ENCODE measurements around the gene SYNCRIP. TPM values are rescaled to one million over a fixed set of nuclear protein-coding genes. Genes with fewer than 3 reads are reported as not detected.

Gene SYNCRIP
- total RNA-seq: 10 to 100 TPM; 27.8 to 41.7 TPM
- polyA plus RNA-seq: 10 to 100 TPM; 30.0 to 30.9 TPM

GRCh38 chr6:85642774-85643536 lies at the start of gene SYNCRIP:
Gene SYNCRIP (minus strand): TSS chr6:85642886. CDS start chr6:85641439, 1,447 bp downstream.
- H3K4me3 ChIP-seq (ENCODE audit: low read depth in 1 of 3, low read length in 3 of 3): peak within 1 kb of the TSS; percentile 79 to 97 (median 96)
- H3K36me3 ChIP-seq (ENCODE audit: control insufficient read depth in 4 of 4, insufficient read depth in 3 of 4, low read depth in 1 of 4, low read length in 3 of 4): peaks cover 2 to 13% (median 6%) of the 10 kb centered on the region in 4 donors
- H3K27ac ChIP-seq (ENCODE audit: low read depth in 1 of 2, low read length in 2 of 2): peak within 1 kb of the TSS; percentile 99 to 100
- peaks cover 1 to 18% (median 11%) of the 10 kb centered on the region in 4 donors for H3K4me1 ChIP-seq (ENCODE audit: control insufficient read depth in 4 of 4, insufficient read depth in 4 of 4, low read length in 3 of 4)
- peak within 1 kb of the TSS; percentile 91 to 94 for H3K9ac ChIP-seq (ENCODE audit: low read depth in 1 of 2, low read length in 2 of 2)
- H3K9me3 ChIP-seq (ENCODE audit: control insufficient read depth in 4 of 4, low read length in 3 of 4): no peaks in the 10 kb centered on the region
- no peak for TF ChIP-seq MAX (IDR thresholded peaks at IDR 0.05)
- peak; percentile 28 for TF ChIP-seq FOXA1 (IDR thresholded peaks at IDR 0.05)
- no peak for TF ChIP-seq NR2F2 (IDR thresholded peaks at IDR 0.05)
- no peak for TF ChIP-seq ATF3 (IDR thresholded peaks at IDR 0.05)
- no peak for TF ChIP-seq FOXA2 (IDR thresholded peaks at IDR 0.05)
- TF ChIP-seq TAF1 (conservative IDR thresholded peaks at IDR 0.05): peak; percentile 20
- TF ChIP-seq JUND (IDR thresholded peaks at IDR 0.05): peak in 1 of 2 donors; percentile 6
- TF ChIP-seq REST (IDR thresholded peaks at IDR 0.05): peak; percentile 86
- peak; percentile 99 for TF ChIP-seq YY1 (IDR thresholded peaks at IDR 0.05)
- TF ChIP-seq GABPA (IDR thresholded peaks at IDR 0.05 in 1 of 2, conservative IDR thresholded peaks at IDR 0.05 in 1 of 2): peak in 1 of 2 donors; percentile 77
- TF ChIP-seq RXRA (IDR thresholded peaks at IDR 0.05): peak in 1 of 2 donors; percentile 34
- TF ChIP-seq RAD21 (IDR thresholded peaks at IDR 0.05): no peak
- peak in 1 of 2 donors; percentile 49 for TF ChIP-seq EGR1 (IDR thresholded peaks at IDR 0.05; ENCODE audit: low read depth in 2 of 2)
- TF ChIP-seq HNF4A (conservative IDR thresholded peaks at IDR 0.05): no peak
- TF ChIP-seq HNF4G (IDR thresholded peaks at IDR 0.05): no peak
- peak; percentile 75 for TF ChIP-seq SP1 (IDR thresholded peaks at IDR 0.05)
- no peak for TF ChIP-seq ZBTB33 (IDR thresholded peaks at IDR 0.05)
- no peak for TF ChIP-seq CTCF (IDR thresholded peaks at IDR 0.05; ENCODE audit: low read depth, low read length, missing input control)
- no peaks in the 10 kb centered on the region for H3K27me3 ChIP-seq (ENCODE audit: control insufficient read depth in 4 of 4, insufficient read depth in 4 of 4, low read length in 3 of 4)
- DNase-seq (ENCODE audit: low spot score): peak; percentile 90
- WGBS: under 1% methylated on average over 76 of the region's 76 CpGs

All from liver (tissue), 9 donors.